NCI-H2227 (cell line): ENCODE results near the gene TEF.
A peak's percentile ranks its signal among the peaks of the same experiment; 100 is the strongest.
"Not testable (repeated sequence)": the region's sequence is repeated elsewhere in the genome, so short reads cannot be mapped to it uniquely, and the experiment has no call there.

Experiments used
- DNase-seq: peaks from one replicate; lab custom pipeline; 2025; ENCODE audit not compliant: unreplicated experiment; lab: John Stamatoyannopoulos, UW

TEF gene

DNA sequence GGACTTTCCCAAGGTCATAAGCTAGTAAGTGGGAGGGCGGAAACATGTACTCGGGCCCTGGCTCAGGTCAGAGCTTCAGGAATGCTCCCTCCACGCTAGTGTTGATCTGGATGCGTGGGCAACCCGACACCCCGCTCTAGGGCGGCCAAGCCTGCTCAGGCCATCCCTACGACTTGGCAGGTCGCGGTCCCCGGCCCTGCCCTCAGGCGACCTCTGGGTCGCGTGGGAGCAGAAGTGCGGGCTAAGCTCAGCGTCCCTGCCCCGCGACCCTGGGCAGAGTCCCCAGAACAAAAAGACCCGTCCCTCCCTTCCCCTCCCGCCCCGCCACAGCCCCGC is 781 bp upstream of the TEF start:
- DNase-seq, result peak; percentile 57

DNA sequence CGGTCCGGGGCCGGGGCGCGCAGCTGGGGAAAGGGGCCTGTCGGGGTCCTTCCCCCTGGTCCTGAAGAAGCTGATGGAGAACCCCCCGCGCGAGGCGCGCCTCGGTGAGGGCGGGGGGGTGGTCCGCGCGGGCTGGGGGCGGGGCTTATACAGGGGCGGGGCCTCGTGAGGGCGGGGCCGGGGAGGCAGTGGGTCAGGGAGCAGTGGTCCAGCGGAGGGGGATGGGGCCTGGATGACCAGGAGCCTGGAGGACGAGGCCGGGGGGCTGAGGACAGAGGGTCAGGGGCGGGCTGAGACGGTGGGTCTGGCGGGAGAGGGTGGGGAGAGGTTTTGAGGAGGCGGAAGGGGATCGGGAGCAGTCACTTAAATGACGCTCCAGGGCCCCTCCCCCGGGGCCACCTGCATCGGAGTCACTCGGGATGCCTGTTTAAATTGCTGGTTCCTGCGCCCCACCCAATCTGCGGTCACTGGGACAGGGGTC is 396 bp downstream of the TEF start:
- peak; percentile 74 for DNase-seq

DNA sequence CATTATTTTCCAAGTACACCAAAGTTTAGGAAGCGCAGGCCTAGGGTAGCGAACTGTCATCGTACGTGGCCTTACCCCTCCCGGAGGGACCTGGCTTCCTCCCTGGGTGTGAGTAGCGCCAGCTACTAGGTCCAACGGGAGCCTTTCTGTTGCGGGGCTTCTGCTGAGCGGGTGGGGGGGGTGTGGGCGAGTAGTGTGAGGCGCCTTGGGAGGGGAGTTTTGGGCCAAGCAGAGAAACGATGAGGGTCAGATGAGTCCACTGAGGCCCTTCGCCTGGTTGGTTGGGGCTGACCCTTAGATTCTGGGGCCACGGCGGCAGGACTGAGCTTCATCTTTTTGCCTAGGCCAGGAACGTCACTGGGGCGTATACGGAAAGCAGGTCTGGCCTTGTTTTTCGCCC is 868 bp downstream of the TEF start:
- peak; percentile 44 for DNase-seq

DNA sequence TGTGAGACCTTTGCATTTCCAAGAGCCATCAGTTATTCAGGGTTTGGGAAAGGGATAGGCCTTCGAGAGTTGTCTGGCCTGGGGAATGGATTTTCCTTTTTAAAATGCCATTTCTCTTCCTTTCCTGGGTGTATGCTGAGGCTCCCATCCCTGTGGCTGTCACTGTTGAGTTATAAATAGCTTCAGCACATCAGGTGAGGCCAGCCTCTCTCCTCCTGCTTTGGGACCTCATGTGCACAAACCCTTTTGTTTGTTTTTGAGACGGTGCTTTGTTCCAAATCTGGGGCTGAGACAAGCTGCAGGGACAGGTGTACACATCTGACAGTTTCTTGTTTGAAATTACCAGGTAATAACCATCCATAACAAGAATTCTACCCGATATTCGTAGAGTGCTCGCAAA is 1.3 kb downstream of the TEF start:
- no peak for DNase-seq

DNA sequence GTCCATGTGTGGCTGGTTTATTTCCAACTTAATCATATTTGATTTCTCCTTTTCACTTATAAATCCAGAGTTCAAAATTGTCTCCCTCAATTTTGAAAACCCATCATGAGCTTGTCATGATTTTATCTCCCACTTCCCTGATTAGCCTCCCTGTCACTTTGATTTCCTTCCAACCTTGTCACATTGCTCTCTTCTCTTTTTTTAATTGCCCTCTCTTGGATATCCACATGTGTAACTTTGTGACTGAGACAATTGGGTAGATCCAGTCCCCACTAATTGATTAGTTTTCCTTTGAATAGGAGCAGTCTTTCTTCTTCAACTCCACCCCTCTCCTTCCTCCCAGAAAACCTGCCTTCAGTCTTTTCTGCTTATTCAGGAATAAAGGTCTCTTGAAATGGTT is 2.4 kb downstream of the TEF start:
- no peak for DNase-seq

DNA sequence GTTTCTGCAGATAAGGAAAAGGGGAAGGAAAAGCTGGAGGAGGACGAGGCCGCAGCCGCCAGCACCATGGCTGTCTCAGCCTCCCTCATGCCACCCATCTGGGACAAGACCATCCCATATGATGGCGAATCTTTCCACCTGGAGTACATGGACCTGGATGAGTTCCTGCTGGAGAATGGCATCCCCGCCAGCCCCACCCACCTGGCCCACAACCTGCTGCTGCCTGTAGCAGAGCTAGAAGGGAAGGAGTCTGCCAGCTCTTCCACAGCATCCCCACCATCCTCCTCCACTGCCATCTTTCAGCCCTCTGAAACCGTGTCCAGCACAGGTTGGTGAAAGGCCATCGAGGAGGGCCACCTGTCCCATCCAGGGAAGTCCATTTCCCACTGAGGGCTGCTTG is 5.6 kb downstream of the TEF start:
- no peak for DNase-seq

DNA sequence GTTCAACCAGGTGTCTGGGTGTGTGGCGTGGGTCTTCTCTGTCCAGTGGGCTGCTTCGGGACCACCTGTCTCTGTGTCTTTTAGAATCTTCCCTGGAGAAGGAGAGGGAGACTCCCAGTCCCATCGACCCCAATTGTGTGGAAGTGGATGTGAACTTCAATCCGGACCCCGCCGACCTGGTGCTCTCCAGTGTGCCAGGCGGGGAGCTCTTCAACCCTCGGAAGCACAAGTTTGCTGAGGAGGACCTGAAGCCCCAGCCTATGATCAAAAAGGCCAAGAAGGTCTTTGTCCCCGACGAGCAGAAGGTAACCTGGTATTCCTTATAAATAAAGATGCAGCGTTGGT is 12.2 kb downstream of the TEF start:
- DNase-seq, result no peak

DNA sequence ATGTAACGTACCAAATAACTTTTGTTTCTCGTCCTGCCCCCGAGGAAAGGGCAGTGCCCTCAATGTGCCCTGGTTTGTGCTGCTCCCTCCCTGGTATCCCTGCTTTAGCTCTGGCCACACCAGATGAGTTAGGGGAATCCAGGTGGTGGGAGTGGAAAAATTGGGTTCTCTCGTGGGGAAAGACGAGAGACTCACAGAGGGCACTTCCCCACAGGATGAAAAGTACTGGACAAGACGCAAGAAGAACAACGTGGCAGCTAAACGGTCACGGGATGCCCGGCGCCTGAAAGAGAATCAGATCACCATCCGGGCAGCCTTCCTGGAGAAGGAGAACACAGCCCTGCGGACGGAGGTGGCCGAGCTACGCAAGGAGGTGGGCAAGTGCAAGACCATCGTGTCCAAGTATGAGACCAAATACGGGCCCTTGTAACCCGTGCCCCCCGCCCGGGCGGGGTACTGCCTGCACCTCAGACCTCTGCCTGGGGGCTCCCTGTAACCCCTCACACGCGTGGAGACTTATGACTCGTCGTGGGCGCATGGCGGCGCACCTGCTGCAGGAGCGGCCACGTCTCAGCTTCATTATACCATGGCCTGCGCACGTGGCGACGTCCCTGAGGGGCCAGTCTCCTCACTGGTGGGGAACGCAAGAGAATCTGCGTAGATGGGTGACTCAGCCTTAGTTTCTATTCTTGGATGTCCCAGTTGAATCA is 13.9 kb downstream of the TEF start:
- no peak for DNase-seq

DNA sequence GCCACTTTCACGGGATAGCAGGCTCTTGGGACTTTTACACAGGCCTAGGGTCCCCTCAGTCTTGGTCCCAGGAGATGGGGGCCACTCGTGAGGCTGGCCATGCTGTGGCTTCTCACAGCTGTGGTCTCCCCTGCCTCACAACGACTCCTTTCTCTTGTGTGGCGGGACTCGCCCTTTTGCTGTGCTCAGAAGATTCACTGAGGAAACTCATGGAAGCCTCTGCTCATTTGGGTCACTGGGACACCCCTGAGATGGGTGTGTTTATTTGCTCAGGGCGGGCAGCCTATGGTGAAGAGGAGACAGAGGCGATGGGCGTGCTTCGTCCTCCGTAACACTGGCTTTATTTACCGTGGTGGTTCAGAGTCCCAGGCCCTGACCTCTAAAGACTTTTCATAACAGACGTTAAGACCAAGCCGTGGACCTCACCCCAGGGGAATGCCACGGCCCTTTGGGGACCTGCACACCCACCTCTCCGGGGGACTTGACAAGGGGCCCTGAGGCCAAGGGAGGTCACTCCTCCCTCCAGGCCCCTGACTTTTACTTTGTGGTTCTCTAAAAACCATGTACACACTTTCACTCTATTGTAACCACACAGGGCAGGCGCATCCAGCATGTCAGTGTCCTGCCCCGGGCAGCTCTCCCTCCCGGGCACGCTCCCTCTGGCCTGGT is 15.5 kb downstream of the TEF start:
- DNase-seq, result no peak

DNA sequence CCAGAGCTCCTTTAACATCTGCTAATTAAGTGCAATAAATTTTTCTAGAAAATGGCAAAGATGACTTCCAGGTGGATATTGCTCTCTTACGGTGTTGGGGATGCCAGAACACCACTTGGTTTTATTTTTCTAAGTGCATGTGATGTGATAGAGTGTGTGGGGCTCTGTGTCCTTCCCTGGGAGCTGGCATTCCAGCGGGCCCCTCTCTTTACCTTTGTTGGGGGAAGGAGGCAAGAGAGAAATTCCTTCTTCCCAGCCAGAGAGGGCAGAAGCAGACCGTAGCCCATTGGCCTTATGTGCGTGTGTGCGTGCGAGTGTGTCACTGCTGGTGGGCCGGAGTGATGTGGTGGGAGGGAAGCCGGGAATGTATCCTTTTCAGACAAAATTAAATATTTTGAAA is 17.2 kb downstream of the TEF start:
- no peak for DNase-seq

DNA sequence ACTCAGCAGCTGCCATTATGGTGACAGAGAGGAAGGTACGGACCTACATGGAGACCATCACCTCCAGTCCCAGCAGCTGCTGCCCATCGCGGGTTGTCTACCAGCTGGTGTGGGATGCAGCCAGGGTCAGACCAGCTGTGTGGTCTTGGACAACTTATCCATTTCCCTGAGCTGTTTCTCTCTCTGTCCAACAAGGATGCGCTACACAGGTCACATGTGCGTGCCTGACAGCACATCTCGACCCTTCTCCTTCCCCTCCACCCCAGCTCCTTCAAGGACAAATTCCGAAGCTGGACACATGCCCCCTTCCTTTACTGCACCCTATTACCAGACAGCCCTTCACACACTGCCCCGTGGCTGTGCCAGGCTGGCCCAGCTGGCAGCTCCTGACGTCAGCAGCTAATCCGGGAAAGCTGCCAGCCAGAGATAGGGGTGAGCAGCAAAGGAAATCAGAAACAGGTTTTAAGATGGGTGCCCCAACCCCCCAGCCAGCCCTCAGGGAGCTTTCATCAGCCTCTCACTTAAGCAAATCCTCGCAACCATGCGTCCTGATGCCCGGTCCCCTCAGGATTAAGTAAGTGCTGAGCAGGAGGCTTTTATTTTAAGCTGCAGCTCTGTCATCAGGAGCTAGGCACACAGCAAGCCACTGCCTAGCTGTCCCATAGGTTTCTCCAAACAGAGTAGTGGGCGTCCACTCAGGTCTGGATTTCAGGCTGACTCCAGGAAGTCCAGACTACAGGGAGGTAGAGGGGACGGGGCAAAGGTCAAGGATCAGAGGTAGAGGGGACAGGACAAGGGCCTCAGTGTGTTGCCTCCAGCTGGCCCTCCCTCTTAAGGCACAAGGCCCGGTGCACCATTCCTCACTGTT is 20.3 kb downstream of the TEF start:
- no peak for DNase-seq

DNA sequence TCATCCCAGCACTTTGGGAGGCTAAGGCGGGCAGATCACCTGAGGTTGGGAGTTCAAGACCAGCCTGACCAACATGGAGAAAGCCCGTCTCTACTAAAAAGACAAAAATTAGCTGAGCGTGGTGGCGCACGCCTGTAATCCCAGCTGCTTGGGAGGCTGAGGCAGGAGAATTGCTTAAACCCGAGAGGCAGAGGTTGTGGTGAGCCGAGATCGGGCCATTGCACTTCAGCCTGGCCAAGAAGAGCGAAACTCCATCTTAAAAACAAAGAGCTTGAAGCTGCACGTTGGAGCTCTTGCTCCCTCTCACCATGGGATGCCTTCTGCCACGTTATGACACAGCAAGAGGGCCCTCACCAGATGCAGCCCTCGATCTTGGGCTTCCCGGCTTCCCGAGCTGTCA is 21.1 kb downstream of the TEF start:
- DNase-seq, result not testable (repeated sequence)

DNA sequence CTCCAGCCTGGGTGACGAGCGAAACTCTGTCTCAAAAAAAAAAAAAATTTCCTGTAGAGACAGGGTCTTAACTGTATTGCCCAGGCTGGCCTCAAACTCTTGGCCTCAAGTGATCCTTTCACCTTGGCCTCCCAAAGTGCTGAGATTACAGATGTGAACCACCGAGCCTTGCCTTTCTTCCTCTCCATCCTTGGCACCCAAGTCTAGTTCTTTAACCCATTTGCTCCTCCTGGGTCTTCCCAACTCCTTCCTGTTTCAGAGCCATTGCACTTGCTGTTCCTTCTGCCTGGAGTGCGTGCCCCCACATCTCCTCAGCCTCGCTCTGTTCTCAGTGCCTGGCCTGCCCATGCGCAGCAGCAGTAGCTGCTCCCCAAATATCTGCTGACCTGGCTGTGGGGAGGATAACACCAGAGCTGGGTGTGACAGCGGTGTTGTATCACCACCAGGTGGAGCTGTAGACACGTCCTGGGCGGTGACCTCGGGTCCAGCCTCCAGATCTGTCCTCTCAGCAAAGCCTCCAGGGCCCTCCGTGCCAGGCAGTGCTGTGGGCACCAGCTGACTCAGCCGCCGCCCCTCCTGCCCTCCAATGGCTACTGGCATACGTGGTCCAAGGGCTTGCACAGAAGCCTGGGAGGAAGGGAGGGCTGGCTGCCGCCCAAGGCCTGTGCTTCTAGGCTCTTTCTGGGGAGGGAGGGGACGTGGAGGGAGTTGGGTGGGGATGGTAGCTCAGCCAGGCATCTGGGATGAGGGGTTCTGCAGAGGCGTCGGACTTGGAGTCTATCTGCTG is 22.0 kb downstream of the TEF start:
- DNase-seq, result peak; percentile 78

DNA sequence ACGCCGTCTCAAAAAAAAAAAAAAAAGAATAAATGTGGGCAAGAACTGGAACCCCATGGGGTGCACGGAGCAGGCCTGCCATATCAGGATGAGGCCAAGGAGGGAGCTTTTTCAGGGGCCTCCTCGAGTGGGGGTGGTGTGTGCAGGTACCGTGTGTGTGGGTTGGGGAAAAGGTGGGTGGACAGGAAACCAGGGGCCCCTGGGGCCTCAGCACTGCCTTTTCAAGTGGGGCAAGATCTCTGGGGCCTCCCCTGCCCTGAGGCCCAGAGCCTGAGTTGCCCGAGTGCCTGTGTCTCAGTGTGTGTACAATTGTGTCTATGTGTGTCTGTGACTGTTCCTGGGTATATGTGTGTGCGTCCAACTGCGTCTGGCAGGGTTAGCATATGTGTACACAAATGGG is 23.8 kb downstream of the TEF start:
- DNase-seq, result no peak

DNA sequence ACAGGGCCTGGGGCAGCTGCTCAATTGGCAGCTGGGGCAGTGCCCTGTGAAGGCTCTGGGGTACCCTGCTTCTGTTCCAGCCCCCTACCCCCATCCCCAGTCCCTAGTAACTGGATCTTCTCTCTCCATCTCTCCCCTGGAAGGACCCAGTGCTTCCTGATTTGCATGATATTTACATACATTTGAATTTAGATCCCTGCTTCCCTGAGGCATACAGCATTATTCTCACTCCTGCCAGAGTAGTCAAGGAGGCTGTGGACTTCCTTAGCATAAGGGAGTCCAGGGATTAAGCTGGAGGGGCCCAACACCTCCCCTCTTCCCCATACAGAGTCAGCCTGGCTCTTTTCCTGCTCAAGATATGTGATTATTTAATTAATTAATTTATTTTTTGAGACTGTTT is 24.7 kb downstream of the TEF start:
- no peak for DNase-seq

DNA sequence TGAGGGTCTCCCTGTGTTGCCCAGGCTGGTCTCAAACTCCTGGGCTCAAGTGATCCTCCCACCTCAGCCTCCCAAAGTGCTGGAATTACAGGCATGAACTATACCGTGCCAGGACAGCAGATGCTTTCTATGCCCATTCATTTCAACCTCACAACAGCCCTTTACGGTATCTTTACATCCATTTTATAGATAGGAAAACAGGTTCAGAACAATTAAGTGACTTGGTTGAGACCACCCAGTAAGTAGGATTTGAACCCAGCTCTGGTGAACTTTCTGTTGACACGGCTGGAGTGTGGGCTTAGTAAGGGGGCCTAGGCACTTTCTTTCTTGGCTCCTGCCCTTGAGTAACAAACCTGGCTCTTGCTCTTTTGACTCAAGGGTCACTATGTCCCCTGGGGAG is 25.7 kb downstream of the TEF start:
- DNase-seq, result no peak

DNA sequence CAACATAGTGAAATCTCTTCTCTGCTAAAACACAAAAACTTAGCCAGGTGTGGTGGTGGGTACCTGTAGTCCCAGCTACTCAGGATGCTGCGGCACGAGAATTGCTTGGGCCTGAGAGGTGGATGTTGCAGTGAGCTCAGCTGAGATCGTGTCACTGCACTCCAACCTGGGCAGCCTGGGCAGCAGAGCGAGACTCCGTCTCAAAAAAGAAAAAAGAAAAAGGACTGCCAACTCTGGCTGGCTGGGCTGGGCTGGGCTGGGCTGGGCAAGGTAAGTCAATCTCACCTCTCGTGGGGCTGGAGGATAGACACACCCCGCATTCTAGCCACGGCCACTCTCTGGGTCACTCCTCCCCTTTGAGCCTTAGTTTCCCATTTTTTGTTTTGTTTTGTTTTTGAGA is 26.9 kb downstream of the TEF start:
- DNase-seq, result no peak

DNA sequence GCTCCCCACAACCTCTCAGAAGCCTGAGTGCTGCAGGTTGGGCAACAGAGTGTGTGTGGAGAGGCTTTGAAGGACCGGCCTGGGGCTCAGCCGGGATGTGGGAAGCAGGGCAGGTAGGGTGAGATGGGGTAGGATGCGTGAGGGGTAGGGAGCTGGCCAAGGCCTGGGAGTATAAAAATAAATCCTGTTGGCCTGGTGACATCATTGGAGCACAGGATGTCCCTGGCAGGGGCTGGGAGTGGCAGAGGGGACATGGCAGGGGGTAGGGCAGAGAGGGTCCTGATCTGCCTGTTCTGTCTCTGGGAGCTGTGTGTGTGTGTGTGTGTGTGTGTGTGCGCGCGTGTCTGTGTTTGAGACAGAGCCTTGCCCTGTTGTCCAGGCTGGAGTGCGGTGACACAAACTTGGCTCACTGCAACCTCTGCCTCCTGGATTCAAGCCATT is 28.6 kb downstream of the TEF start:
- no peak for DNase-seq

DNA sequence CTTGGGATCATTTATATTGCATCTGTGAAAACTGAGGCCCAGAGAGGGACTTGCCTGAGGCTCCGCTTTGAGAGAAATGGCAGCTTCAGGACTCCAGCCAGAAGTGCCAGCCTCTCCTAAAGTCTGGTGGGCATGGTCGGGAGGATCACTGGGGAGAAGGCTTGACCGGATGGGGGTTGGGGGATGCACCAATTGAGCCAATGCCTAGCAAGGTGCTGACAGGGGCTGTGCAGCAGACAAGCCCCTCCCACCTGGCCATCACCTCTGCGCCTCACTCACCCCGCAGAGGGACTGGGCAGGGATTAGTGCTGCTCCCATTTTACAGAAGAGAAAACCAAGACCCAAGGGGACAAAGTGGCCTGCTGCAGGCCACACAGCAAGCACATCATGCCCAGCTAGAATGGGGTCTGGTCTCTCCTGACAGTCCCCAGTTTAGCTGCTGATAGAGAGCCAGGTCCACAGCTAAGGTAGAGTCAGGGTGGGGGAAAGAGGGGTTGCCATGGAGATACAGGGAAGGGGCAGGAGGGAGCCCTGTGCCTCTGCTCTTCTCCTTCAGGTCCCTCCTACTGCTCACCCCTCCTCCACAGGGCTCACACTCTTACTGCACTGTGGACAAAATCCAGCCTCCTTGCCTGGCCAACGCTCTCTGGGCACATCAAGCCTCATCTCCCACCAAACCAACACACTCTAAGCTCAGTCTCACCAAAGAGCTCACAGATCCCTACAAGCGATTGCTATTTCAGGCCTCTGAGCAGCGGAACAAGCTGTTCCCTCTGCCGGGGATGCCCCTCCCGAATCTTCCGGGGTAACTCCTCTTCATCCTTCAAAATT is 29.5 kb downstream of the TEF start:
- DNase-seq, result peak; percentile 27

DNA sequence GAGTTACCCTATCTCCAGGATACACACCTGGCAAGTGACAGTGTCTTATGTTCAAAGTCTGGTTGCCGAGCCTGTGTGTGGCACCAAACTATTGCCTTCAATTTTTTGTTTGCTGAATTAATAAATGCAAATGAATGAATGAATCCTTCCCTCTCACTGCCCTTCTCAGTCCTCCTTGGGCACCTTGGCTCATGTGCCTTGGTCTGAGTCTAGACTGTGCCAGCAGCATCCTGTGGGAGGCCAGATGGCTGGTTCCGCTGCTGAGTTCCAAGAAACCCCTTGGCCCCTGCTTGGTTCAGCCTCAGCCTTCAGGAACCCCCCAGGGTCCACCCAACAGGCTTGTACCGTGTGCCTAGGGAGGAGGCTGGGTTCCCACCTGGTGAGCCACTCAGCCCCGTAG is 33.8 kb downstream of the TEF start:
- DNase-seq, result no peak
